ENCODE results near the gene RIPOR3.

DNA sequence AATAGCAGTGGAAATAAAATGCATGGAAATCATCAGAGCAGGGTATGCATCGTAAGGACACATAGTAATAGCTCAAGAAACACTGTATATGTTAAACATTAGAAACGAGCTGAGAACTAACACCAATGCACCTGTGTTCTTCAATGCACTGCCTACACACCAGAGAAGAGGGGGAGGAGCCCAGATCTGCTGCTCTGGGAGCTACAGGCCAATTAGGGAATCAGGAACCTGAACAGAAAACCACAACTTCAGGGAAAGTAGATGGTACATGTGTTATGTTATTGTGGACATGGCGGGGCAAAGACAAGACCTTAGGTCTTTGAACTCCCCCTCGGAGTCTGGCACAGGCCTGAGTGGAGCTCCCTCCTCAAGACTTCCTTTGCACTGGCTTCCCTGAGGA, 39.7 kb downstream of the RIPOR3 start:
- TF ChIP-seq, protein P1, sequence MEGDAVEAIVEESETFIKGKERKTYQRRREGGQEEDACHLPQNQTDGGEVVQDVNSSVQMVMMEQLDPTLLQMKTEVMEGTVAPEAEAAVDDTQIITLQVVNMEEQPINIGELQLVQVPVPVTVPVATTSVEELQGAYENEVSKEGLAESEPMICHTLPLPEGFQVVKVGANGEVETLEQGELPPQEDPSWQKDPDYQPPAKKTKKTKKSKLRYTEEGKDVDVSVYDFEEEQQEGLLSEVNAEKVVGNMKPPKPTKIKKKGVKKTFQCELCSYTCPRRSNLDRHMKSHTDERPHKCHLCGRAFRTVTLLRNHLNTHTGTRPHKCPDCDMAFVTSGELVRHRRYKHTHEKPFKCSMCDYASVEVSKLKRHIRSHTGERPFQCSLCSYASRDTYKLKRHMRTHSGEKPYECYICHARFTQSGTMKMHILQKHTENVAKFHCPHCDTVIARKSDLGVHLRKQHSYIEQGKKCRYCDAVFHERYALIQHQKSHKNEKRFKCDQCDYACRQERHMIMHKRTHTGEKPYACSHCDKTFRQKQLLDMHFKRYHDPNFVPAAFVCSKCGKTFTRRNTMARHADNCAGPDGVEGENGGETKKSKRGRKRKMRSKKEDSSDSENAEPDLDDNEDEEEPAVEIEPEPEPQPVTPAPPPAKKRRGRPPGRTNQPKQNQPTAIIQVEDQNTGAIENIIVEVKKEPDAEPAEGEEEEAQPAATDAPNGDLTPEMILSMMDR (IDR thresholded peaks at IDR 0.05): no peak
- no peak for TF ChIP-seq POLR2A (IDR thresholded peaks at IDR 0.05)
